WTC11 (cell line): ENCODE measurements around the gene NKAIN4. TPM values are rescaled to one million over a fixed set of nuclear protein-coding genes. Genes with fewer than 3 reads are reported as not detected.

Source experiments
- ATAC-seq: fragments of 200-7000 bp; cut with Tn5 transposase; 2 replicates; pipeline ENCODE4 v1.10.0; 2021; ENCODE audit warnings: mild to moderate bottlenecking, moderate library complexity
- CTCF ChIA-PET: fragments of 300-600 bp; sonication (Branson Sonifier 250); formaldehyde crosslinking; loops from one replicate; lab custom pipeline; 2021; ENCODE audit warnings: antibody characterized with exemption; lab: Charles Lee
- POLR2A ChIA-PET: fragments of 350-600 bp; sonication (Branson Sonifier 250); formaldehyde crosslinking; loops from one replicate; lab custom pipeline; 2021; ENCODE audit warnings: antibody characterized with exemption; lab: Charles Lee
- DNase-seq: peaks from one replicate; pipeline ENCODE4 v3.0.0; 2021; ENCODE audit warnings: low spot score
- H3K27ac Mint-ChIP-seq: 2 replicates; pipeline ENCODE4 v1.8.0; 2021; ENCODE audit warnings: mixed read lengths
- H3K27me3 Mint-ChIP-seq: 2 replicates; pipeline ENCODE4 v1.8.0; 2021; ENCODE audit warnings: low read depth, mild to moderate bottlenecking, moderate library complexity, mixed read lengths
- H3K36me3 Mint-ChIP-seq: 2 replicates; pipeline ENCODE4 v1.8.0; 2021; ENCODE audit warnings: mixed read lengths
- H3K4me1 Mint-ChIP-seq: 2 replicates; pipeline ENCODE4 v1.8.0; 2022; ENCODE audit warnings: mixed read lengths
- H3K4me3 Mint-ChIP-seq: 2 replicates; pipeline ENCODE4 v1.8.0; 2021; ENCODE audit warnings: mild to moderate bottlenecking, moderate library complexity, mixed read lengths
- H3K9me3 Mint-ChIP-seq: 2 replicates; pipeline ENCODE4 v1.8.0; 2021; ENCODE audit warnings: mixed read lengths
- ARID4B ChIP-seq: sonication (generic); formaldehyde crosslinking; IDR thresholded peaks from 2 replicates; pipeline ENCODE4 v1.8.0; 2023; ENCODE audit warnings: missing genetic modification reagents, mild to moderate bottlenecking, borderline replicate concordance
- CBFB ChIP-seq: sonication (generic); formaldehyde crosslinking; IDR thresholded peaks from 2 replicates; pipeline ENCODE4 v1.8.1; 2022; ENCODE audit warnings: mild to moderate bottlenecking, low read depth, missing genetic modification reagents
- CTCF ChIP-seq: fragments of 200-600 bp; IDR thresholded peaks from 2 replicates; pipeline ENCODE4 v1.8.0; 2022; ENCODE audit warnings: antibody characterized with exemption
- E2F4 ChIP-seq: sonication (generic); formaldehyde crosslinking; IDR thresholded peaks from 2 replicates; pipeline ENCODE4 v1.8.1; 2022; ENCODE audit warnings: low read depth, mild to moderate bottlenecking, moderate library complexity, missing genetic modification reagents, borderline replicate concordance
- EMX1 ChIP-seq: fragments of 250-450 bp; sonication (Bioruptor Pico); IDR thresholded peaks from 2 replicates; pipeline ENCODE4 v1.8.0; 2021; ENCODE audit warnings: mild to moderate bottlenecking
- GABPB1 ChIP-seq: sonication (generic); formaldehyde crosslinking; IDR thresholded peaks from 2 replicates; pipeline ENCODE4 v1.8.1; 2023; ENCODE audit warnings: mild to moderate bottlenecking, missing genetic modification reagents
- GRHL2 ChIP-seq: fragments of 250-450 bp; sonication (Bioruptor Pico); IDR thresholded peaks from 2 replicates; pipeline ENCODE4 v1.8.0; 2022; ENCODE audit warnings: mild to moderate bottlenecking, moderate library complexity; ENCODE audit not compliant: insufficient replicate concordance, severe bottlenecking
- HMGA2 ChIP-seq: fragments of 250-450 bp; sonication (Bioruptor Pico); IDR thresholded peaks from 2 replicates; pipeline ENCODE4 v1.4.0; 2021; ENCODE audit warnings: mild to moderate bottlenecking, moderate library complexity
- JUN ChIP-seq: sonication (generic); formaldehyde crosslinking; IDR thresholded peaks from 2 replicates; pipeline ENCODE4 v1.8.0; 2023; ENCODE audit warnings: mild to moderate bottlenecking, missing genetic modification reagents
- MAX ChIP-seq: sonication (generic); formaldehyde crosslinking; IDR thresholded peaks from 2 replicates; pipeline ENCODE4 v1.8.0; 2022; ENCODE audit warnings: mild to moderate bottlenecking, missing genetic modification reagents
- NFATC4 ChIP-seq: fragments of 250-450 bp; sonication (Bioruptor Pico); IDR thresholded peaks from 2 replicates; pipeline ENCODE4 v1.9.0; 2021; ENCODE audit warnings: mild to moderate bottlenecking
- NR1H2 ChIP-seq: sonication (generic); formaldehyde crosslinking; IDR thresholded peaks from 2 replicates; pipeline ENCODE4 v1.9.0; 2021; ENCODE audit warnings: mild to moderate bottlenecking, moderate library complexity, missing genetic modification reagents
- NR3C1 ChIP-seq: sonication (generic); formaldehyde crosslinking; conservative IDR thresholded peaks from 2 replicates; pipeline ENCODE4 v1.8.1; 2023; ENCODE audit warnings: low read depth, mild to moderate bottlenecking, missing genetic modification reagents
- OVOL2 ChIP-seq: fragments of 250-450 bp; sonication (Bioruptor Pico); IDR thresholded peaks from 2 replicates; pipeline ENCODE4 v1.9.0; 2021; ENCODE audit warnings: mild to moderate bottlenecking, borderline replicate concordance
- PRRX2 ChIP-seq: fragments of 250-450 bp; sonication (Bioruptor Pico); IDR thresholded peaks from 2 replicates; pipeline ENCODE4 v1.8.0; 2021; ENCODE audit warnings: mild to moderate bottlenecking
- ZNF232 ChIP-seq: sonication (generic); formaldehyde crosslinking; IDR thresholded peaks from 2 replicates; pipeline ENCODE4 v1.8.0; 2022; ENCODE audit warnings: mild to moderate bottlenecking, missing genetic modification reagents
- ZSCAN18 ChIP-seq: fragments of 250-450 bp; sonication (Bioruptor Pico); IDR thresholded peaks from 2 replicates; pipeline ENCODE4 v2.1.2; 2022; ENCODE audit warnings: mild to moderate bottlenecking, moderate library complexity
- total RNA-seq: library from RNA; stranded (reverse); gene quantifications from 3 replicates; pipeline ENCODE4 v1.2.3, GENCODE V29; 2021
- TF ChIP-seq, protein P1 (sequence below): fragments of 250-450 bp; sonication (Bioruptor Pico); conservative IDR thresholded peaks from 2 replicates; pipeline ENCODE4 v1.9.0; 2021; ENCODE audit warnings: mild to moderate bottlenecking
- TF ChIP-seq, protein P2 (sequence below): fragments of 250-450 bp; sonication (Bioruptor Pico); IDR thresholded peaks from 2 replicates; pipeline ENCODE4 v1.8.0; 2021; ENCODE audit warnings: mild to moderate bottlenecking

The NKAIN4 gene
- total RNA-seq, 1 experiment from 2014 or later, result 7.2 TPM

GRCh38 chr20:63270606-63271325 lies 16.5 kb upstream of the NKAIN4 start:
- Mint-ChIP-seq H3K9me3 (no peaks in the 10 kb centered on the region), H3K27ac (no peak overlapping the region; the same call in 1 of the 2 replicates), H3K36me3 (peaks cover 2% of the 10 kb centered on the region; the same call in 1 of the 2 replicates), H3K4me1 (peaks cover 16% of the 10 kb centered on the region), H3K4me3 (peak overlapping the region; percentile 74), H3K27me3 (no peaks in the 10 kb centered on the region)
- TF ChIP-seq NR3C1 (CRISPR knock-in tag) (no peak), ZNF232 (CRISPR knock-in tag) (no peak), JUN (no peak), NR1H2 (CRISPR knock-in tag) (no peak), MAX (no peak), HMGA2 (CRISPR knock-in tag) (no peak), ZSCAN18 (CRISPR knock-in tag) (no peak), NFATC4 (CRISPR knock-in tag) (no peak), PRRX2 (CRISPR knock-in tag) (no peak), CTCF (no peak), CBFB (no peak), GRHL2 (CRISPR knock-in tag) (no peak)
- TF ChIP-seq, protein P1, sequence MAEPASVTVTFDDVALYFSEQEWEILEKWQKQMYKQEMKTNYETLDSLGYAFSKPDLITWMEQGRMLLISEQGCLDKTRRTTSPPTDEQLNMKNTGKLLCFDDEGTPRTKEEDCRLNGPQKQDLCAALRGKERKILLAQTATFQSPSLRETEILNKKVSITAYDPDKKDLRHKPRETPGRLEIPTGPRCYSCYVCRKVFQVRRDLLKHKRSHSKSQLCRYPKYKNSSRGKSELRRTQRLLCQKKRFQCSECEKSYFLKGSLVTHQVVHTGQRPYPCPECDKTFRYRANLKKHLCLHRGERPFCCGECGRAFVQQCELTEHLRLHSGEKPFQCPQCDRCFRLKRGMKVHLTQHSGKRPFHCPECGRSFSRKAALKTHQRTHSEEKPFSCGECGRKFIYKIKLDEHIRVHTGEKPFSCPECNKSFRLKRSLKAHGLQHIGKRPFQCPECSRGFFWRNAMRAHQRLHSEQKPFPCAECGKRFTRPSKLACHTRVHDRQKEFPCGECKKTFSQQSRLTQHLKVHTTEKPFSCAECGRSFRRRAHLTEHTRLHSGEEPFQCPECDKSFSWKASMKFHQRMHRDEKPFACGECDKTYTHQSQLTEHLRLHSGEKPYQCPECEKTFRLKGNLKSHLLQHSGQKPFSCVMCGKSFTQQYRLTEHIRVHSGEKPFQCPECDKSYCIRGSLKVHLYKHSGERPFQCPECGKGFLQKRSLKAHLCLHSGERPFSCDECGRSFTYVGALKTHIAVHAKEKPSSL (CRISPR knock-in tag), result no peak
- TF ChIP-seq, protein P2, sequence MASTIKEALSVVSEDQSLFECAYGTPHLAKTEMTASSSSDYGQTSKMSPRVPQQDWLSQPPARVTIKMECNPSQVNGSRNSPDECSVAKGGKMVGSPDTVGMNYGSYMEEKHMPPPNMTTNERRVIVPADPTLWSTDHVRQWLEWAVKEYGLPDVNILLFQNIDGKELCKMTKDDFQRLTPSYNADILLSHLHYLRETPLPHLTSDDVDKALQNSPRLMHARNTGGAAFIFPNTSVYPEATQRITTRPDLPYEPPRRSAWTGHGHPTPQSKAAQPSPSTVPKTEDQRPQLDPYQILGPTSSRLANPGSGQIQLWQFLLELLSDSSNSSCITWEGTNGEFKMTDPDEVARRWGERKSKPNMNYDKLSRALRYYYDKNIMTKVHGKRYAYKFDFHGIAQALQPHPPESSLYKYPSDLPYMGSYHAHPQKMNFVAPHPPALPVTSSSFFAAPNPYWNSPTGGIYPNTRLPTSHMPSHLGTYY (CRISPR knock-in tag), result no peak
- ATAC-seq (no peak), DNase-seq (no peak)
- ChIA-PET CTCF (interaction anchor here (1.9 to 3.6 kb wide), 3 partner anchors 10 to 47 kb away, joined by 8 to 43 read pairs (median 11); no protein-coding TSS in a partner anchor), POLR2A (no interaction called here)

GRCh38 chr20:63269724-63270123 lies 15.5 kb upstream of the NKAIN4 start:
- Mint-ChIP-seq H3K9me3 (no peaks in the 10 kb centered on the region), H3K27ac (peak overlapping the region; percentile 70; the same call in 1 of the 2 replicates), H3K27me3 (no peaks in the 10 kb centered on the region), H3K36me3 (peaks cover 2% of the 10 kb centered on the region; the same call in 1 of the 2 replicates), H3K4me1 (peaks cover 16% of the 10 kb centered on the region), H3K4me3 (no peak overlapping the region)
- CTCF ChIA-PET, result interaction anchor here (1.2 to 3.6 kb wide), 3 partner anchors 26 to 46 kb away, joined by 5 to 43 read pairs (median 22); no protein-coding TSS in a partner anchor
- ATAC-seq (no peak), DNase-seq (no peak)
- POLR2A ChIA-PET, result no interaction called here
- TF ChIP-seq E2F4 (CRISPR knock-in tag) (no peak), OVOL2 (CRISPR knock-in tag) (no peak), GABPB1 (CRISPR knock-in tag) (no peak), ARID4B (CRISPR knock-in tag) (no peak), EMX1 (CRISPR knock-in tag) (no peak)
- TF ChIP-seq, protein P1 (CRISPR knock-in tag), result no peak
